ENCODE measurements around the gene DLG2.

The DLG2 gene

GRCh38 chr11:85167471-85167870 is 459.7 kb downstream of the DLG2 start:
- TF ChIP-seq TAF1 (IDR thresholded peaks at IDR 0.05; ENCODE audit: borderline replicate concordance, insufficient read depth, low read length) (no peak), SIN3A (IDR thresholded peaks at IDR 0.05; ENCODE audit: borderline replicate concordance, insufficient read depth, low read length) (no peak), FOXP2 (optimal IDR thresholded peaks at IDR 0.05; ENCODE audit: borderline replicate concordance, extremely low read depth, extremely low read length, insufficient read depth) (no peak), POLR2AphosphoS5 (IDR thresholded peaks at IDR 0.05; ENCODE audit: low read depth, low read length) (no peak), REST (IDR thresholded peaks at IDR 0.05; ENCODE audit: insufficient read depth in 1 of 2, low read depth in 2 of 2, low read length in 2 of 2) (no peak)

GRCh38 chr11:85167038-85167437 is 460.1 kb downstream of the DLG2 start:
- TF ChIP-seq REST (IDR thresholded peaks at IDR 0.05; ENCODE audit: insufficient read depth in 1 of 2, low read depth in 2 of 2, low read length in 2 of 2): no peak

GRCh38 chr11:85165819-85166218 is 461.3 kb downstream of the DLG2 start:
- TF ChIP-seq FOXP2 (optimal IDR thresholded peaks at IDR 0.05; ENCODE audit: borderline replicate concordance, extremely low read depth, extremely low read length, insufficient read depth) (no peak), REST (IDR thresholded peaks at IDR 0.05; ENCODE audit: insufficient read depth in 1 of 2, low read depth in 2 of 2, low read length in 2 of 2) (no peak), TAF1 (IDR thresholded peaks at IDR 0.05; ENCODE audit: borderline replicate concordance, insufficient read depth, low read length) (no peak), POLR2AphosphoS5 (IDR thresholded peaks at IDR 0.05; ENCODE audit: low read depth, low read length) (no peak), SIN3A (IDR thresholded peaks at IDR 0.05; ENCODE audit: borderline replicate concordance, insufficient read depth, low read length) (no peak)

GRCh38 chr11:85164743-85165142 is 462.4 kb downstream of the DLG2 start:
- no peak for TF ChIP-seq POLR2AphosphoS5 (IDR thresholded peaks at IDR 0.05; ENCODE audit: low read depth, low read length)
- no peak for TF ChIP-seq SIN3A (IDR thresholded peaks at IDR 0.05; ENCODE audit: borderline replicate concordance, insufficient read depth, low read length)
- TF ChIP-seq REST (IDR thresholded peaks at IDR 0.05; ENCODE audit: insufficient read depth in 1 of 2, low read depth in 2 of 2, low read length in 2 of 2): no peak
- no peak for TF ChIP-seq TAF1 (IDR thresholded peaks at IDR 0.05; ENCODE audit: borderline replicate concordance, insufficient read depth, low read length)
- no peak for TF ChIP-seq FOXP2 (optimal IDR thresholded peaks at IDR 0.05; ENCODE audit: borderline replicate concordance, extremely low read depth, extremely low read length, insufficient read depth)

GRCh38 chr11:85154294-85154693 is 472.9 kb downstream of the DLG2 start:
- no peak for TF ChIP-seq FOXP2 (optimal IDR thresholded peaks at IDR 0.05; ENCODE audit: borderline replicate concordance, extremely low read depth, extremely low read length, insufficient read depth)
